Uterus (tissue), 2 donors: Measurements from ENCODE around the gene BCAR1.

Source experiments
- CTCF ChIP-seq, 4 experiments: fragments of 200-600 bp in 2 of 4; fragments of 450-650 bp in 2 of 4; sonication (generic) in 2 of 4; IDR thresholded peaks; one replicate each; pipeline ENCODE4 v1.5.1; 2016 to 2019; ENCODE audit warnings: antibody characterized with exemption in 4 of 4, mild to moderate bottlenecking in 2 of 4, moderate library complexity in 1 of 4
- POLR2A ChIP-seq, 2 donors: fragments of 450-650 bp; IDR thresholded peaks; one replicate each; pipeline ENCODE4 v1.6.1; 2016; ENCODE audit warnings: antibody characterized with exemption in 2 of 2, mild to moderate bottlenecking in 1 of 2, moderate library complexity in 1 of 2

- TF ChIP-seq CTCF (IDR thresholded peaks at IDR 0.05) (no peak), POLR2A (IDR thresholded peaks at IDR 0.05) (no peak)
Observed at GRCh38 chr16:75197522-75198134, 53.8 kb downstream of the BCAR1 start.
